ENCODE data around the gene RYR3. TPM values are rescaled to one million over a fixed set of nuclear protein-coding genes. Genes with fewer than 3 reads are reported as not detected.

The RYR3 gene
- total RNA-seq, 1 donor from 2014 or later: 0.07 TPM

DNA sequence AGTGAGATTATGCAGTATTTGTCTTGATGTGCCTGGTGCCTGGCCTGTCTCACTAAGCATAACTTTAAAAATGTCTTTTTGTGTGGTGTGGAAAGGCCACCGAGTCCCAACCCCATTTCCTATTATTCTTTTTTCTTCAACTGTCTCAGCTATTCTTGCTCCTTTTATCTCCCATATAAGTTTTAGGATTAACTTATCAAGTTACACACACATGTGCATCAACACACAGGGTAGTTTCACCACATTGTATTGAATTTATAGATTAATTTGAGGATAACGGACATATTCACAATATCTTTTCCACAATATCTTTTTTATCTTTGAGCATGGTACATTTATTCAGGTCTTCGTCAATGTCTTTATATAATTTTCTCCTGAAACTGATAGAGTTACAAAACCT, 127.6 kb downstream of the RYR3 start:
- no peak for DNase-seq (ENCODE audit: low spot score)
- Mint-ChIP-seq H3K36me3 (ENCODE audit: low read depth) (no peaks in the 10 kb centered on the region), H3K4me1 (ENCODE audit: low read depth) (no peaks in the 10 kb centered on the region), H3K4me3 (ENCODE audit: unreplicated experiment) (no peak overlapping the region), H3K27ac (ENCODE audit: unreplicated experiment) (no peak overlapping the region), H3K27me3 (ENCODE audit: low read depth) (peaks cover 8% of the 10 kb centered on the region), H3K9me3 (ENCODE audit: low read depth) (no peaks in the 10 kb centered on the region)
- TF ChIP-seq, protein P1, sequence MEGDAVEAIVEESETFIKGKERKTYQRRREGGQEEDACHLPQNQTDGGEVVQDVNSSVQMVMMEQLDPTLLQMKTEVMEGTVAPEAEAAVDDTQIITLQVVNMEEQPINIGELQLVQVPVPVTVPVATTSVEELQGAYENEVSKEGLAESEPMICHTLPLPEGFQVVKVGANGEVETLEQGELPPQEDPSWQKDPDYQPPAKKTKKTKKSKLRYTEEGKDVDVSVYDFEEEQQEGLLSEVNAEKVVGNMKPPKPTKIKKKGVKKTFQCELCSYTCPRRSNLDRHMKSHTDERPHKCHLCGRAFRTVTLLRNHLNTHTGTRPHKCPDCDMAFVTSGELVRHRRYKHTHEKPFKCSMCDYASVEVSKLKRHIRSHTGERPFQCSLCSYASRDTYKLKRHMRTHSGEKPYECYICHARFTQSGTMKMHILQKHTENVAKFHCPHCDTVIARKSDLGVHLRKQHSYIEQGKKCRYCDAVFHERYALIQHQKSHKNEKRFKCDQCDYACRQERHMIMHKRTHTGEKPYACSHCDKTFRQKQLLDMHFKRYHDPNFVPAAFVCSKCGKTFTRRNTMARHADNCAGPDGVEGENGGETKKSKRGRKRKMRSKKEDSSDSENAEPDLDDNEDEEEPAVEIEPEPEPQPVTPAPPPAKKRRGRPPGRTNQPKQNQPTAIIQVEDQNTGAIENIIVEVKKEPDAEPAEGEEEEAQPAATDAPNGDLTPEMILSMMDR (IDR thresholded peaks at IDR 0.05): no peak

DNA sequence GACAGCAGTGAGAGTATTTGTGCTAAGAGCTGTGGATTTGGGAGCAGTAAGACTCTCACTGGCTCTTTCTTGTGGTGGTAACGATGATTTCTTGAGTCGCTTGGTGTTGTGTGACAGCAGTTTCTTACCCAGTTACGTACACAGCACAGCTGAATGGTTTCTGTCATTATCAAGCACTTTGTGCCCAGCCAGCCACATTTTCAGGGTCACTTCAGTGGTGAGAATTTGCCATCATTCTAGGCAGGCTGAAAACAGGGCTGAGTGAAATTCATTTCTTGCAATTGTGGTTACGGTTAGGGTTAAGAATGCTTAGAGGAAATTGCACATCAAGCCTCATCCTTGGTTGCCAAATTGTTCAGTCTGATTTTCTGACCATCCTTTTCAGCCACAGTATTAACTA, 130.1 kb downstream of the RYR3 start:
- no peaks in the 10 kb centered on the region for H3K4me1 Mint-ChIP-seq (ENCODE audit: low read depth)
- no peak overlapping the region for H3K27ac Mint-ChIP-seq (ENCODE audit: unreplicated experiment)
- TF ChIP-seq, protein P1 (IDR thresholded peaks at IDR 0.05): no peak
- no peak overlapping the region for H3K4me3 Mint-ChIP-seq (ENCODE audit: unreplicated experiment)
- no peaks in the 10 kb centered on the region for H3K9me3 Mint-ChIP-seq (ENCODE audit: low read depth)
- no peaks in the 10 kb centered on the region for H3K36me3 Mint-ChIP-seq (ENCODE audit: low read depth)
- no peak for DNase-seq (ENCODE audit: low spot score)
- H3K27me3 Mint-ChIP-seq (ENCODE audit: low read depth): peaks cover 18% of the 10 kb centered on the region

DNA sequence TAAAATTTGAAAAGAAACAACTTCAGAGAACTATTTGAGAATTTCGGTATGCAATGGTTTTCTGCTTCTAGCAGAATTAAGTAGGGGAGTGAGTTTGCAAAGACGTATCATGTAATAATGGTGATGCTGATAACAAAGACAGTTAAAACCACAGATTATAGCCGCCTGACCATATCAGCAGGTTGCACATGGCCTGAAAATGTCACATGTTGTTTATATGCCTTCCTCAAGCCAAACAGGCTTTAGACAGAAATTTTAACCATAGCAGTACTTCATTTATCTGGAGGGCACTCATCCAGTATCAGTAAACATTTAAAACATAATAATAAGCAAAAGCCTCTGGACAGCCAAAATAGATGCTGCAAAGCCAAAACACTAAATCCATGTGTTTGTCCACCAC, 131.7 kb downstream of the RYR3 start:
- H3K27ac Mint-ChIP-seq (ENCODE audit: unreplicated experiment): no peak overlapping the region
- no peaks in the 10 kb centered on the region for H3K36me3 Mint-ChIP-seq (ENCODE audit: low read depth)
- H3K9me3 Mint-ChIP-seq (ENCODE audit: low read depth): no peaks in the 10 kb centered on the region
- peaks cover 20% of the 10 kb centered on the region for H3K27me3 Mint-ChIP-seq (ENCODE audit: low read depth)
- H3K4me3 Mint-ChIP-seq (ENCODE audit: unreplicated experiment): no peak overlapping the region
- H3K4me1 Mint-ChIP-seq (ENCODE audit: low read depth): no peaks in the 10 kb centered on the region
- no peak for DNase-seq (ENCODE audit: low spot score)
- TF ChIP-seq, protein P1 (IDR thresholded peaks at IDR 0.05): no peak

DNA sequence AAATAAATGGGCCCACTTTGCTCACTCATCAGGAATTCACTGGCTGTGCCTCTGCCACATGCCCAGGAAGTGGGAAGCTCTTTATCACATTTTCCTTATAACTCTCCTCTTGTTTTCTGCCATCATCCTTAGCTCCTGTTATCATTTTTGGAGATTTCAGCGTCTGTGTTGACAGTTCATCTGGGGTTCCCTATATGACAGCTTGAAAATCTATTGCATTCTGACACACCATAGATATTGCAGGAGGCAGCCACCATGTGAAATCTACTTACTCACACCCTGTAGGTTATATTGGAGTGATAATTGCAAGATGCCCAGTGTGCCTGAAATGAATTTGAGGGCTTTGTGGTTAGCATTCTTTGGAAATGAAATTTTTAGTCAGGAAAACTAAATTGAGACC, 132.9 kb downstream of the RYR3 start:
- Mint-ChIP-seq H3K9me3 (ENCODE audit: low read depth) (no peaks in the 10 kb centered on the region), H3K4me3 (ENCODE audit: unreplicated experiment) (no peak overlapping the region), H3K27me3 (ENCODE audit: low read depth) (peaks cover 26% of the 10 kb centered on the region), H3K4me1 (ENCODE audit: low read depth) (no peaks in the 10 kb centered on the region), H3K27ac (ENCODE audit: unreplicated experiment) (no peak overlapping the region), H3K36me3 (ENCODE audit: low read depth) (no peaks in the 10 kb centered on the region)
- TF ChIP-seq, protein P1 (IDR thresholded peaks at IDR 0.05): no peak
- DNase-seq (ENCODE audit: low spot score): no peak

- H3K27me3 Mint-ChIP-seq (ENCODE audit: low read depth): peaks cover 23% of the 10 kb centered on the region
- H3K4me1 Mint-ChIP-seq (ENCODE audit: low read depth): no peaks in the 10 kb centered on the region
Observed at GRCh38 chr15:33445984-33446383, 135.2 kb downstream of the RYR3 start.

More at GRCh38 chr15:33445984-33446383, 135.2 kb downstream of the RYR3 start:
- no peak overlapping the region for H3K27ac Mint-ChIP-seq (ENCODE audit: unreplicated experiment)
- TF ChIP-seq, protein P1 (IDR thresholded peaks at IDR 0.05): no peak
- no peaks in the 10 kb centered on the region for H3K36me3 Mint-ChIP-seq (ENCODE audit: low read depth)
- no peak for DNase-seq (ENCODE audit: low spot score)
- no peak overlapping the region for H3K4me3 Mint-ChIP-seq (ENCODE audit: unreplicated experiment)
- no peaks in the 10 kb centered on the region for H3K9me3 Mint-ChIP-seq (ENCODE audit: low read depth)

Measured in chondrocyte (in vitro differentiated cells).